ENCODE results near the gene APBB1.

The APBB1 gene

DNA sequence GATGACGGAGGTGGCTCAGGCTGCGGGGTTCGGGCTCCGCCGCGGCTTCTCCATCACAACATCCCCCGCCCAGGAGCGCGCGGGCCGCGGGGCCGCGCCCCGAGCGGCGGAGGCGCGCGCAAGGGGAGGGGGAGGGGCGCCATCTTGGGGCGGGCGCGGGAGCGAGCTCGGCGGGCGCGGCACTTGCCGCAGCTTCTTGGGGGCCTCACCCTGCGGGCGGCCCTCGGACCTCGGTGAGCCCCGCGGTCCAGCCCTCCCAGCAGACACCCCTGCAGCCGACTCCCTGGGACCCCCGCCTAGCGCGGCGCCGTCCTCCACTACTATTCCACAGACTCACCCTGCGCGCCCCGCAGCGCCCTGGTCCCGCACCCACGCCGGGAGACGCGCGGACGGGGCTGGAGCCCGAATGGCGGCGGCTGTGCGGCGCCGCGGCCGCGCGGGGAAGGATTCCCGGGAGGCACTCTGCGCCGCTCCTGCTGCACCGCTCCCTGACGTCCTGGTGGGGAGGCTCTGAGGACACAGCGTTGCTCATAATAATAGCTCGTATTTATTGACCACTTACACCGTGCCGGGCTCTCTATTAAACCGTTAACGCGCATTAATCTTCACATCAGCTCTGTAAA lies at the start of gene APBB1:
Gene APBB1, minus strand, starts transcription at position 86 of the 623 bp plus-strand sequence. CDS start 7,747 bp downstream, outside the sequence.
- peak within 1 kb of the TSS; percentile 58 for H3K27ac ChIP-seq
- TF ChIP-seq ZFX (IDR thresholded peaks at IDR 0.05) (no peak), CTCF (conservative IDR thresholded peaks at IDR 0.05) (no peak; the same call in 1 of the 2 replicates)

- no peak for TF ChIP-seq CTCF (conservative IDR thresholded peaks at IDR 0.05)
- TF ChIP-seq ZFX (IDR thresholded peaks at IDR 0.05) = no peak
- H3K27ac ChIP-seq = no peak overlapping the region
Measured at GRCh38 chr11:6459099-6459450, 40.2 kb upstream of the APBB1 start.

GRCh38 chr11:6458352-6459098 lies 39.6 kb upstream of the APBB1 start:
- no peak overlapping the region for H3K27ac ChIP-seq
- TF ChIP-seq CTCF (conservative IDR thresholded peaks at IDR 0.05) = no peak
- TF ChIP-seq ZFX (IDR thresholded peaks at IDR 0.05) = no peak

GRCh38 chr11:6457581-6458320 lies 38.9 kb upstream of the APBB1 start:
- H3K27ac ChIP-seq = no peak overlapping the region
- no peak for TF ChIP-seq CTCF (conservative IDR thresholded peaks at IDR 0.05)
- TF ChIP-seq ZFX (IDR thresholded peaks at IDR 0.05) = no peak

DNA sequence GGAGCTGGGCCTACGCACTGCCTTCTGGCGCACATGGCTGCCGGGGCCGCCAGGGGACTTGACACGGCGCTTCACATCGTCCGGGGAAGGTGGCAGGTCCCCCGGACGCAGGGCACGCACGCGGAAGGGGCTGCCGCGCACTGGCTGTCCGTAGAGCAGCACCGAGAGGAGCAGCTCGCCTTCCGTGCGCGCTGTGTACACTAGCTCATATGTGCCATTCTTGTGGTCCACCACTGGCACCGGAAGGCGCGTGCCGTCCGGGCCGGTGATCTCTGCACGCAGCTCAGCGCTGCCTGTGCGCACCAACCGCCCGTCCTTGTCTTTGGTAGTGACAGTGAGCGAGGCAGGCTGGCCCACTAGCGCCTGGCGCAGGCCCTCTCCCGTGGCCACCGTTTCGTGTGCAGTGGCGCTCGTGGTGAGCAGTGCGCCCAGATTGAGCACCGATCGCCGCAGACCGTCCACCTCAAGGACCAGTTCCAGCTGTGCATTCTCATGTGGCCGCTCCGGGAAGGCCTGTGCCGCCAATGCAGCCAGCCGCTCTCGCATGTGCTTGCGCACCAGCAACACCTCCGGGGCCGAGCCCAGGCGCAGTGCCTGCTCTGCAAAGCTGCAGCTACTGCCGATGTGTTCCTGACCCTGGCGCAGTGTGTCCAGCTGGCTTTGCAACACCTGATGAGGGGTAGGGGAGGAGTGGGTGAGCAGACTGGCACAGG lies 37.6 kb upstream of the APBB1 start:
- 0 out of 2 replicates have a peak overlapping the region, but pooled peaks have one; percentile 7 for H3K27ac ChIP-seq
- TF ChIP-seq ZFX (IDR thresholded peaks at IDR 0.05) = no peak
- no peak for TF ChIP-seq CTCF (conservative IDR thresholded peaks at IDR 0.05)

DNA sequence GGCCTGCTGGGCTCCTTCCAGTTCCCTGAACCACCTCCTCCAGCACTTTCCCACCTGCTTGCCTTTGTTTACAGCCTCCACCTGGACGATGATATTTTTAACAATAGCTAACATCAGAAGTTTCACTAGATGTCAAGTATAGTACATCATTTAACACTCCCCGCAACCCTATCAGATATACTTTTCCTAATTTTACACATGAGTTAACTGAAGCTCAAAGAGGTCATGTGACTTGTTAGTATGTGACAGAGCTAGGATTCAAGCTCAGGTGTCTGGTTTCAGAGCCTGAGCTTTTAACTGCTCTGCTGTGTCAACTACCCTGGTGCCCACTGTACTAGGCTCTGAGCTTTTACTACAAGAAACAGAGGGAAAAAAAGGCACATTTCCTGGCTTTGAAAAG lies 36.2 kb upstream of the APBB1 start:
- TF ChIP-seq ZFX (IDR thresholded peaks at IDR 0.05) (no peak), CTCF (conservative IDR thresholded peaks at IDR 0.05) (no peak)
- no peak overlapping the region for H3K27ac ChIP-seq

All from C4-2B (cell line).